Measurements from ENCODE around the gene HRG.

DNA sequence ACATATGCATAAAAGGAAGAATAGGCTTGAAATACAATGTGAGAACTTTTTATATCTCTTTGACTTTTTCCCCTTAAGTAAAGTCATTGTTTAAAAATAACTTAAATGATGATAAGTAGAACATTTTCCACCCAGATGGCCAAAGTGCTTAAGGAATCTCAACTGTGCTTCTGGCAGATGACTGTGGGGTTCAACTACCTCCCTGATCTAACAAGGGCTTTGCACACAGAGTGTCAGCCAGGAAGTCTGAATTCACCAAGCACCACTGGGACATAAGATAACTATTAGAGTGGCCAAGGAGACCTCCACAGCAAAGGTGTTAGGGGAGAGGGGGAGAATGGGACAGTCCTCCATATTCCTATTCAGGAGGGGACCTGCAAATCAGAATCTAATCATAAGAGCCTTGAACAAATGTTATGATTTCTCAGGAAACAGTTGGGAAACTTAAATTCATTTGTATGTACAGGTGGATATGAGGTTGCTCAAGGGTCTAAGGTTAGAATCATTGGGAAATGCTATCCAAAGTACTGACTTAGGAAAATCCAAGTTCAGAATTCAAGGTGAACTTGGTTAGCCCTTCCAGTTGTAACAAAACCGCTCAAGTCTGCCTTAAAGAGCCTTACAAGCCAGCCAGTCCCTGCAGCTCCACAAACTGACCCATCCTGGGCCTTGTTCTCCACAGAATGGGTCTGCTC lies 25.9 kb upstream of the HRG start, which contains the start of gene FETUB:
- TF ChIP-seq, protein P1, sequence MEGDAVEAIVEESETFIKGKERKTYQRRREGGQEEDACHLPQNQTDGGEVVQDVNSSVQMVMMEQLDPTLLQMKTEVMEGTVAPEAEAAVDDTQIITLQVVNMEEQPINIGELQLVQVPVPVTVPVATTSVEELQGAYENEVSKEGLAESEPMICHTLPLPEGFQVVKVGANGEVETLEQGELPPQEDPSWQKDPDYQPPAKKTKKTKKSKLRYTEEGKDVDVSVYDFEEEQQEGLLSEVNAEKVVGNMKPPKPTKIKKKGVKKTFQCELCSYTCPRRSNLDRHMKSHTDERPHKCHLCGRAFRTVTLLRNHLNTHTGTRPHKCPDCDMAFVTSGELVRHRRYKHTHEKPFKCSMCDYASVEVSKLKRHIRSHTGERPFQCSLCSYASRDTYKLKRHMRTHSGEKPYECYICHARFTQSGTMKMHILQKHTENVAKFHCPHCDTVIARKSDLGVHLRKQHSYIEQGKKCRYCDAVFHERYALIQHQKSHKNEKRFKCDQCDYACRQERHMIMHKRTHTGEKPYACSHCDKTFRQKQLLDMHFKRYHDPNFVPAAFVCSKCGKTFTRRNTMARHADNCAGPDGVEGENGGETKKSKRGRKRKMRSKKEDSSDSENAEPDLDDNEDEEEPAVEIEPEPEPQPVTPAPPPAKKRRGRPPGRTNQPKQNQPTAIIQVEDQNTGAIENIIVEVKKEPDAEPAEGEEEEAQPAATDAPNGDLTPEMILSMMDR (IDR thresholded peaks at IDR 0.05; ENCODE audit: low read depth, low read length, poor library complexity, severe bottlenecking): no peak
- TF ChIP-seq EZH2phosphoT487 (IDR thresholded peaks at IDR 0.05; ENCODE audit: borderline replicate concordance, low read length): no peak

Data from DOHH2 (cell line).